22Rv1 (cell line): ENCODE measurements around the gene PAK5.

Source experiments
- H3K27ac ChIP-seq: fragments of 450-650 bp; 2 replicates; pipeline ENCODE4 v1.5.1; 2017
- ZFX ChIP-seq: fragments of 450-650 bp; IDR thresholded peaks from 2 replicates; pipeline ENCODE4 v1.6.1; 2017; ENCODE audit warnings: antibody characterized with exemption, borderline replicate concordance
- TF ChIP-seq, protein P1 (sequence below): fragments of 450-650 bp; IDR thresholded peaks from 2 replicates; pipeline ENCODE4 v1.5.1; 2017; ENCODE audit warnings: mild to moderate bottlenecking

PAK5 gene

GRCh38 chr20:9615766-9616454 lies 223.0 kb downstream of the PAK5 start:
- no peak overlapping the region for H3K27ac ChIP-seq
- TF ChIP-seq ZFX: no peak
- TF ChIP-seq, protein P1, sequence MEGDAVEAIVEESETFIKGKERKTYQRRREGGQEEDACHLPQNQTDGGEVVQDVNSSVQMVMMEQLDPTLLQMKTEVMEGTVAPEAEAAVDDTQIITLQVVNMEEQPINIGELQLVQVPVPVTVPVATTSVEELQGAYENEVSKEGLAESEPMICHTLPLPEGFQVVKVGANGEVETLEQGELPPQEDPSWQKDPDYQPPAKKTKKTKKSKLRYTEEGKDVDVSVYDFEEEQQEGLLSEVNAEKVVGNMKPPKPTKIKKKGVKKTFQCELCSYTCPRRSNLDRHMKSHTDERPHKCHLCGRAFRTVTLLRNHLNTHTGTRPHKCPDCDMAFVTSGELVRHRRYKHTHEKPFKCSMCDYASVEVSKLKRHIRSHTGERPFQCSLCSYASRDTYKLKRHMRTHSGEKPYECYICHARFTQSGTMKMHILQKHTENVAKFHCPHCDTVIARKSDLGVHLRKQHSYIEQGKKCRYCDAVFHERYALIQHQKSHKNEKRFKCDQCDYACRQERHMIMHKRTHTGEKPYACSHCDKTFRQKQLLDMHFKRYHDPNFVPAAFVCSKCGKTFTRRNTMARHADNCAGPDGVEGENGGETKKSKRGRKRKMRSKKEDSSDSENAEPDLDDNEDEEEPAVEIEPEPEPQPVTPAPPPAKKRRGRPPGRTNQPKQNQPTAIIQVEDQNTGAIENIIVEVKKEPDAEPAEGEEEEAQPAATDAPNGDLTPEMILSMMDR: no peak

- no peak overlapping the region for H3K27ac ChIP-seq
- TF ChIP-seq, protein P1: no peak
- TF ChIP-seq ZFX: no peak
These were observed 223.8 kb downstream of the PAK5 start for GRCh38 chr20:9615118-9615517.

- H3K27ac ChIP-seq: no peak overlapping the region
- TF ChIP-seq ZFX: no peak
These were observed 225.0 kb downstream of the PAK5 start for GRCh38 chr20:9613871-9614270.

GRCh38 chr20:9611921-9612320 lies 227.0 kb downstream of the PAK5 start:
- no peak overlapping the region for H3K27ac ChIP-seq
- TF ChIP-seq ZFX: no peak
- TF ChIP-seq, protein P1: no peak

DNA sequence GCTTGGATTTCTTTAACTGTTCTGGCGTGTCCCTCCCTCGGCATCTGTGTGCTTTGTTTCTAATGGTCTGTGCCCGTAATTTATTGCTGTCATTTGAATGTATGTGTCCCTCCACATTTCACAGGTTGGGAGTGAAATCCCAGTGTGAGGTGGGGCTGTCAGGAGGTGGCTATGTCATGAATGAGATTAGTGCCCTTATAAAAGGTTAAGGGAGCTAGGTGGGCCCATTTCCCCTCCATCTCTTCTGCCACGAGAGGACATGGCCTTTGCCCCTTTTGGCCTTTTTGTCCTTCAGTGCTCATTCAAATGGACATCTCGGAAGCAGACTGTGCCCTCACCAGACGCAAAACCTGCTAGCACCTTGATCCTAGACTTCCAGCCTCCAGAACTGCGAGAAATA lies 228.2 kb downstream of the PAK5 start:
- H3K27ac ChIP-seq: no peak overlapping the region
- TF ChIP-seq, protein P1: no peak
- TF ChIP-seq ZFX: no peak

- no peak overlapping the region for H3K27ac ChIP-seq
- TF ChIP-seq, protein P1: peak; percentile 75
- no peak for TF ChIP-seq ZFX
These were observed 228.9 kb downstream of the PAK5 start for GRCh38 chr20:9609887-9610502.

DNA sequence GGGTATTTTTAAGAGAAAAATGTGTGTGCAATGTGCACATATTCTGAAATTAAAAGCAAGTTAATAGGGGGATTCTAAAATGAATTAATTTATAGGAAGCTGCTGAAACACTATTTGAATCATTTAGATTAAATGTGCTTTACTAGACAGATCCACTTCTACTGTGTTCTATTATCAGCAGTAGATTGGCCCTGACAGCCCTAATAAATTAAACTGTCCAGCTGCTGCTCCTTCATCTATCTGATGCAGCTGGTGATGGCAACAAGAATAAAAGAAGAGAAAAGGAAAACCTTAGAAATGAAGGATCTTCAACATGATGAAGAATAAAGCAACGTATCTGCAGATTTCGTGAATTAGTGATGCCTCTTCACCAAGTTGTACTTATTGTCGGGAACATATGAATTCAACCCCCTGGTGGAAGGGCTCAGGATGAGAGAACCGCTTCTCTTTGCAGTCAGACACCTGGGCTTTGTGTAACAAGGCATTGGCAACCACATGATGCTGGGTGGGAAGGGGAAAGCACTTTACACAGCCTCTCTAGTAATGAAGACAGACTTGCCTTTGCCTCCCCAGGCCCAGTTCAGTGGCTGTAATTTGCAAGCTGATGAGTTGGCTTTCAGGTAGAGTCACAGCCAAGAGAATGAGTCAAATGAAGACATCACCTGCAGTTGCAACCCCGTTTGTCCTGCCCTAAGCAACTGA lies 230.1 kb downstream of the PAK5 start:
- TF ChIP-seq, protein P1: no peak
- no peak for TF ChIP-seq ZFX
- H3K27ac ChIP-seq: no peak overlapping the region
